AG20443 (cell line): ENCODE results near the gene STX1B.

ENCODE experiments used
- DNase-seq: peaks from one replicate; pipeline ENCODE4 v3.0.0; 2012; ENCODE audit warnings: low spot score, mixed read lengths

Gene STX1B

DNA sequence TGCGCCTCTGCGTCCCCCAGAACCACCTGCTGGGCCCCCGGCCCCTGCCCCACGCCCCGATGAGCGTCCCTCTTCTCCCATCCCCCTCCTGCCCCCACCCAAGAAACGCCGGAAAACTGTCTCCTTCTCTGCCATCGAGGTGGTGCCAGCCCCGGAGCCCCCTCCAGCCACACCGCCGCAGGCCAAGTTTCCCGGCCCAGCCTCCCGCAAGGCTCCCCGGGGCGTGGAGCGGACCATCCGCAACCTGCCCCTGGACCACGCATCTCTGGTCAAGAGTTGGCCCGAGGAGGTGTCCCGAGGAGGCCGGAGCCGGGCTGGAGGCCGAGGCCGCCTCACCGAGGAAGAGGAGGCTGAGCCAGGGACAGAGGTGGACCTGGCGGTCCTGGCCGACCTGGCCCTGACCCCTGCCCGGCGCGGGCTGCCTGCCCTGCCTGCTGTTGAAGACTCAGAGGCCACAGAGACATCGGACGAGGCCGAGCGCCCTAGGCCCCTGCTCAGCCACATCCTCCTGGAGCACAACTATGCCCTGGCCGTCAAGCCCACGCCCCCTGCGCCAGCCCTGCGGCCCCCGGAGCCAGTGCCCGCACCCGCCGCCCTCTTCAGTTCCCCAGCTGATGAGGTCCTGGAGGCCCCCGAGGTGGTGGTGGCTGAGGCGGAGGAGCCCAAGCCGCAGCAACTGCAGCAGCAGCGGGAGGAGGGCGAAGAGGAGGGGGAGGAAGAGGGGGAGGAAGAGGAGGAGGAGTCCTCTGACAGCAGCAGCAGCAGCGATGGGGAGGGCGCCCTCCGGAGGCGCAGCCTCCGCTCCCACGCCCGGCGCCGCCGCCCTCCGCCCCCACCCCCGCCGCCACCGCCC, 31.0 kb downstream of the STX1B start:
- DNase-seq: no peak

DNA sequence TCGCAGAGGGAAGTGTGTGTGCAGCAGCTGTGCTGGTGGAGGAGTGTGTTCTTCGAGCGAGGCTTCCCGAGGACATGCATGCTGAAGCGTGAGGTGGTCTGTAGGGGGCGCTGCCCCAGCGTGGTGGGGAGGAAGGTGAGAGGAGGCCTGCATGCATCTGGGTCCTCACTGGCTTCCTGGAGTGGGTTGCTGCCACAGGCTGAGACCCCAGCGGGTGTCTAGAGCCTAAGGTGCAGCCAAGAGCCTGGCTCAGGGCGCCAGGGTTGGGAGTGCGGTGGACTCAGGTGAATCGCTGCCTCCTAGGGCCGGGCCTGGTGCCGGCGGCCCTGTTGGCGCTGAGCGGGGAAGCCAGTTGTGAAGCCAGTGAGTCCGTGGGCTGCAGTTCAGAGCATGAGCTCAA, 32.9 kb downstream of the STX1B start:
- no peak for DNase-seq

GRCh38 chr16:30976486-30976885, 34.0 kb downstream of the STX1B start:
- DNase-seq: no peak

DNA sequence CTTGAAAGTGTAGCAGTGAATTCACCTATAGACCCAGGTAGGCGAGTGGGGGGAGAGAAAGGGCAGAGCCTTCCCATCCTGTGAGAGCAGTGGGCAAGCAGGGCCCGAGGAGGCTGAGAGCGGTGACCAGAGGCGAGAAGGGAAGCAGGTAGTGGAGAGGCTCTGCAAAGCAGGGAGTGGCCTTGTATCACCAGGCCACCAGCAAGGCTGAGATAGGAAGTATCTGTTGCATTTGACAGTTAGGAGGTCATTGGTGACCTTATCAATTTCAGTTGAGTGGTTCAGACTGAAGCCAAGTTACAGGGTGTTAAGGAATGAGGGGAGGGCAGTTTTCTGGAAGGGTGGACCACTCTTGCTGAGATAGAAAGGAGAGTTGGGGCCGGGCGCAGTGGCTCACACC, 36.1 kb downstream of the STX1B start:
- no peak for DNase-seq

GRCh38 chr16:30972872-30973271, 37.6 kb downstream of the STX1B start:
- DNase-seq: no peak

DNA sequence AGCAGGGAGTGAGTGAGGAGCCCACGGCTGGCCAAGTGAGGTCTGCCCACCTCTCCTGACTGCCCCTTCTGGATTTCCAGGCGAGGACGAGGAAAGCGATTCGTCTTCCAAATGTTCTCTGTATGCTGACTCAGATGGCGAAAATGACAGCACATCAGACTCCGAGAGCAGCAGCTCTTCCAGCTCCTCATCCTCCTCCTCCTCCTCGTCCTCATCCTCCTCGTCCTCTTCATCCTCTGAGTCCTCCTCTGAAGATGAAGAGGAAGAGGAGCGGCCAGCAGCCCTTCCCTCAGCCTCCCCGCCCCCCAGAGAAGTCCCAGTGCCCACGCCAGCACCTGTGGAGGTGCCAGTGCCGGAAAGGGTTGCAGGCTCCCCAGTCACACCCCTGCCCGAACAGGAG, 39.1 kb downstream of the STX1B start:
- DNase-seq: no peak

GRCh38 chr16:30969246-30969842, 41.1 kb downstream of the STX1B start:
- DNase-seq: no peak

DNA sequence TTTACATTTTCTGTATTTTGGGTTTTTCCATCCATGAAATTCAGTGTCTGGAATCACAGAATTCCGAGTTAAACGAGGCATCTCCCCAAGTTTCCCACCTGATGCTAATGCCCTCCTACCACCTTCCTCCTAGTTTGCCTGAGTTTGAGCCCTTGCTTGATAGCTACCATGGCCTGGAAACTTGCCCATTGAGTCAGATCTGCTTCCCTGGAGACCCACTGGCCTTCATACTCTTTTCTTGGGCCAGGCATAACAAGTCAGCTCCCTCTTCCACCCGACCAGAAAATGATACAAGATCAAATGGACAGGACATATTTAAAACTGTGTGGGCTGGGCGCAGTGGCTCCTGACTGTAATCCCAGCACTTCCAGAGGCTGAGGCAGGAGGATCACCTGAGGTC, 42.6 kb downstream of the STX1B start:
- no peak for DNase-seq

GRCh38 chr16:30966033-30966619, 44.3 kb downstream of the STX1B start:
- no peak for DNase-seq

GRCh38 chr16:30965436-30965835, 45.0 kb downstream of the STX1B start:
- no peak for DNase-seq

DNA sequence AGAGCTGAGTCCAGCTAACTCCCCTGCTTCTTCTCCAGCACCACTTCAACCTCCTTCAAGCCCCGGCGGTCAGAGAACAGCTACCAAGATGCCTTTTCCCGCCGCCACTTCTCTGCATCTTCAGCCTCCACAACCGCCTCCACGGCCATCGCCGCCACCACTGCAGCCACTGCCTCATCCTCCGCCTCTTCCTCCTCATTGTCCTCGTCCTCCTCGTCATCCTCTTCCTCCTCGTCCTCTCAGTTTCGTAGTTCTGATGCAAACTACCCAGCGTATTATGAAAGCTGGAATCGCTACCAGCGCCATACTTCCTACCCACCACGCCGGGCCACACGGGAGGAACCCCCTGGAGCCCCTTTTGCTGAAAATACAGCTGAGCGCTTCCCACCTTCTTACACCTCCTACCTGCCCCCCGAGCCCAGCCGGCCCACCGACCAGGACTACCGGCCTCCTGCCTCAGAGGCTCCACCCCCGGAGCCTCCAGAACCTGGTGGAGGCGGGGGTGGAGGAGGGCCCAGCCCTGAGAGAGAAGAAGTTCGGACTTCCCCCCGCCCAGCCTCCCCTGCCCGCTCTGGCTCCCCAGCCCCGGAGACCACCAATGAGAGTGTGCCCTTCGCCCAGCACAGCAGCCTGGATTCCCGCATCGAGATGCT, 45.7 kb downstream of the STX1B start:
- DNase-seq: no peak

DNA sequence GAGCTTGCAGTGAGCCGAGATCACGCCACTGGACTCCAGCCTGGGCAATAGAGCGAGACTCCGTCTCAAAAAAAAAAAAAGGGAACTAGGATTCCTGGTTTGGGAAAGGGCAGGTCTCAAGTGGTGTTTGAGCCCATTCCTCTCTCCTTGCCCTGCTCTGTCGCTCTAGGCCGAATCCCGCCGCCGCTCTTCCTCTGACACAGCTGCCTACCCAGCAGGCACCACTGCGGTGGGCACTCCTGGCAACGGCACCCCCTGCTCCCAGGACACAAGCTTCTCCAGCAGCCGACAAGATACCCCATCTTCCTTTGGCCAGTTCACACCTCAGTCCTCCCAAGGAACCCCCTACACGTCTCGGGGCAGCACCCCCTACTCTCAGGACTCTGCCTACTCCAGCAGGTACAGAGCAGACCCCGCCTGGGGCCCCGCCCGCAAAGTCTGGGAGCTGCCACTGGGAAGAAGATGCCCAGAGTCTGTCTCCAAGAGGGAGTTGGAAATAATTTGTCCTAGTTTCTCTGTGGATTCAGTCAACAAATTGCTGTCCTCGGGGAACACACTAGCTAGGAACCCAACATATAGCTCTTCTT, 46.4 kb downstream of the STX1B start:
- no peak for DNase-seq

DNA sequence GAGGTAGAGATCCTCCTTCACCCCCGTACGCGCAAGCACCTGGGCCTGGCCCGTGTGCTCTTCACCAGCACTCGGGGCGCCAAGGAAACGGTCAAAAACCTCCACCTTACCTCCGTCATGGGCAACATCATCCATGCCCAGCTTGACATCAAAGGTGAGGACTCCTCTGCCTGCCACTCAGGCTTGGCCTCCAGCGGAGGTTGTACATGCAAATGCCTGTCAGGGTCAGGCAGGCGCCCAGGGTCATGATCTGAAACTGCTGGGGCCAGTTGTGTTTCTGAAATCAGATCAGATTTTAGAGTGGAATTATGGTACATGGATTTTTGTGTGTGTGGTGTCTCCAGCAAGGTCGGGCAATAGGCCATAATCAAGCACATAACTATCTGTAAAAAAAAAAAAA, 49.1 kb downstream of the STX1B start:
- no peak for DNase-seq

DNA sequence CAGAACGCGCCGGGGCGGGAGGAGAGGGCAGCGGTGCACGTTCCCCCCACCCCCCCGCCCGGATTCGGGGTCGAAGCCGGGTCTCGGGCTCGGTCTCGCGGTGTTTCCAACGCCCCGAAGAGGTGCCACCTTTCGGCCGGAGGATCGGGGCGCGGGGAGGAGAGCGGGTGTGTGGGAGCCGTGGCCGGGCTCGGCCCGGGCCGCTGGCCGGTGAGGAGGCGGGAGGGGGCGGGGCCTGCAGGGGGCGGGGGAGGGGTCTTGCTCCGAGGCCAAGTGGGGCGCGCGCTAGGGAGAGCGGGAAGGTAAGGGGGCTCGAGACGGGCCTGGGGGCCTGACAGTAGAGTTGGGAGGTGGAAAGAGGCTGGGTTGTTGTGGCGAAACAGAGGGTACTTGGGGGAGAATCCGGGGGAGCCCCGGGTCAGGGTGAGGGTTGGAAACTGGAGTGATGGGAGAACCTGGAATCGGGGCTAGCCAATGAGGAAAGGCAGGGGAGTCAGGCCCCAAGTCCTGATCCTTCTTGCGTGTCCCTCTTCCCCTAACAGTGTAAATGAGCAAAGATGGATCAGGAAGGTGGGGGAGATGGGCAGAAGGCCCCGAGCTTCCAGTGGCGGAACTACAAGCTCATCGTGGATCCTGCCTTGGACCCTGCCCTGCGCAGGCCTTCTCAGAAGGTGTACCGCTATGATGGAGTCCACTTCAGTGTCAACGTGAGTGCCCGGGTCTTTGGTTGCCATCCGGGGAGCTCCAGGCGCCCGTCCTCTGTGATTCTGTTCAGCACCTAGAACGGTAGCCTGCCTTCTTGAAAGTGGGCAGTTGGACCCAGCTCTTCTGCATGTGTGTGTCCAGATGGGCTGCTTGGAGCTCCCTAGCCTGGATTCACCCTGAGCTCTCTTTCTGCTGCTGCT, 52.0 kb downstream of the STX1B start:
- DNase-seq: no peak

DNA sequence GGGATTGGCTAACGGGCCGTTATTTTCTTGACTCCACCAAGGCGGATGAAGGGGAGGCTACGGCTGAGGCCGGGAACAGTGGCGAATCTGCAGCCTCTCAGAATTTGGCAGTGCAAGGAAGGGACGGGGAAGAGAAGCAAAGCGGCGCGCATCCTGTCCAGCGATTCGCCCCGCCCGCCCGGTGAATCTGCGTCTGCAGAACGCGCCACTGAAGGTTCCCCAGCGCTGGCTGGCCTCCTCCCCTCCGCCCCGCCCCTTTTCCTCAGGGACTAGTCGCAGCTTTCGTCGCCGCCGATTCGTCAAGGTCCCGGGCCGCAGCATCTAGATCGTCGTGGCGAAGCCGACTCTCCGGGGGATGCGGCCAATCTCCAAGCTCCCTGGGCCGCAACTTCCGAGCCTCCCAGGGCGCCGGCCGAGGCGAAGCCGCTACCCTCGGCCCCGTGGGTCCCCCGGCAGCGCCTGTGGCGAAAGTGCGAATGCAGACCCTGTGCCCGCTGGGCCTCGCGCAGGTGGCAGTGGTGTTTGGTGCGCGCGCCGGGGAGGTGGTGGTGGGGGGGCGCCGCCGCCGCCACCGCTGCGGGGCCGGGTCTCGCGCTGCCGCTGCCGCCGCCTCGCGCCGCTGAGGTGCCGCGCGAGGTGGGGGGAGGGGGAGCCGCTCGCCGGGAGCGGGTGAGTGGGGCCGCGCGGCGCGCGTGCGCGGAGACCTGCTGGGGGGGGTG, 52.8 kb downstream of the STX1B start, which contains the start of gene SETD1A:
TSS of gene SETD1A (plus strand) at position 299 of the 719 bp plus-strand sequence. CDS start 978 bp downstream, outside the sequence.
- peak; percentile 97 for DNase-seq

DNA sequence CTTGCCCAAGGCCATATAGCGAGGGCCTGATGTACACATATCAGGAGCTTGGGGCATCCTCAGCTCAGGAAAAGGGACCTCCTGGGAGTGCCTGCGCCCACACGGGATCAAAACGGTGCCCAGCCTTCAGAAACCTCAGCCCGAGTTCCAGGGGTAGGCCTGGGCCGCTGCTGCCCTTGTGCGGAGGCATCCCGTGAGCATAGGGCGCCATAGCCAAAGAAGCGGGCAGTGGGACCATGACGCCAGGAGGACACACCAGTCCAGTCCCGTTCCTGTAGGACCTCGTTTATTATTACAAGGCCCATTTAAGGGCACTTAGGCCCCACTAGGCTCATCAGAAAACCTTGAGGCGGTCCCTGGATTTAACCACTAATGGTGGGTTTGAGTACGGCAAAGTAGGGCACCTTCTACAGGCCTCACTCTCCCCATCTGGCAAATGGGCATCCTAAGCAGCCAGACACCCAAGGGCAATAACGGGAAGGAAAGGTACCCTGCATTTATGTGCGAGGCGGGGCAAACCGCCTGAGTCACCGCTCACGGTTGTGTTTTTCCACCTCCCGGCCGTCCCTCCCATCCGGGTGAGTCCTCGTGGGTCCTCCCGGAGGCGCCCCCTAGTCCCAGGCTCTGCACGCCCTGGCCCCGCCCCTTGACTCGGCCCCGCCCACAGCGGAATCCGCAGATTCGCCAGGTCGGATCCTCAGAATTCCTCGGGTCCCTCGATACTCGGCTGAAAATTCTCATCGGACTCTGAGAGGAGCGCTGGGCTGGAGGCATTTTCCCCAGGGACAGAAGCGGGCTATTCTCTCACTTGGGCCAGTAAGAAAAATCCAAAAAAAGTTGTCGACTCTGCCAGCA, 53.6 kb downstream of the STX1B start:
- peak; percentile 90 for DNase-seq

DNA sequence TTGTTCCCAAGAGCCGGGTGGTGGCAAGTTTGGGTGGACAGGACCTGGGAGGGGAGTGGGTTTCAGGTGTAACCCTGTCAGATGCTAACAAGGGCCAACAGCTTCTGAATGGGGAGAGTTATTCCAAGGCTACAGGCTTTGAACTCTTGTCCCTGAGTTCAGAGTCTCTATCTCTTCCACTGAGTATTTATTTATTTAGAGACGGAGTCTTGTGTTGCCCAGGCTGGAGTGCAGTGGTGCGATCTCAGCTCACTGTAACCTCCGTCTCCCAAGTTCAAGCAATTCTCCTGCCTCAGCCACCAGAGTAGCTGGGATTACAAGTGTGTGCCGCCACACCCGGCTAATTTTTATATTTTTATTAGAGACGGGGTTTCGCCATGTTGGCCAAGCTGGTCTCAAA, 55.4 kb downstream of the STX1B start:
- no peak for DNase-seq

DNA sequence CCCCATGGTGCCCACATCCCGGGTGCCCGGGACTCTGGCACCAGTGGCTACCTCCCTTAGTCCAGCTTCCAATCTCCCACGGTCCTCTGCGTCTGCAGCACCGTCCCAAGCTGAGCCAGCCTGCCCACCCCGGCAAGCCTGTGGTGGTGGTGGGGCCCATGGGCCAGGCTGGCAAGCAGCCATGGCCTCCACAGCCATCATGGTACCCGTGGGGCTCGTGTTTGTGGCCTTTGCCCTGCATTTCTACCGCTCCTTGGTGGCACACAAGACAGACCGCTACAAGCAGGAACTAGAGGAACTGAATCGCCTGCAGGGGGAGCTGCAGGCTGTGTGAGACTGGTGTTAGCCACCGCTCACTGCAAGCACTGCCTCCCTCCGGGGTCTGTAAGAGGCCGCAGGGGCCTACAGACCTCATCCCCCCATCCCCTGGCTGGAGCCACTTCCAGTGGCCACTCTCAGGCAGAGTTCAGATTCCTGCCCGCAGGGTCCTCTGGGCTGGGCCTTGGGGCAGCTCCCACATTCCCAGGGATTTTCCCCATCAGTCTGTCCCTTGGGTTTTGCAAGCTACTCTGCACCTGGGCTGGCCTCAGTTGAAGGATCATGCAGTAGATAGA, 56.8 kb downstream of the STX1B start:
- DNase-seq: peak; percentile 51

DNA sequence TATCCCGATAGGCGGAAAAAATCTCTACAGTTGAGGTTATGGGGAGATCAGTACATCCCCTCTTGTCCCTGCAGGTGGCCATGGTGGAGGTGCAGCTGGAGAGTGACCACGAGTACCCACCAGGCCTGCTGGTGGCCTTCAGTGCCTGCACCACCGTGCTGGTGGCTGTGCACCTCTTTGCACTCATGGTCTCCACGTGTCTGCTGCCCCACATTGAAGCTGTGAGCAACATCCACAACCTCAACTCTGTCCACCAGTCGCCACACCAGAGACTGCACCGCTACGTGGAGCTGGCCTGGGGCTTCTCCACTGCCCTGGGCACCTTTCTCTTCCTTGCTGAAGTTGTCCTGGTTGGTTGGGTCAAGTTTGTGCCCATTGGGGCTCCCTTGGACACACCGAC, 57.3 kb downstream of the STX1B start:
- no peak for DNase-seq
